Iris pigment epithelial cell (primary cell): ENCODE results near the gene DYNAP.
A peak's percentile ranks its signal among the peaks of the same experiment; 100 is the strongest.

ENCODE experiments used
- DNase-seq: peaks from one replicate; pipeline ENCODE4 v3.0.0-alpha.2; 2011; ENCODE audit warnings: low read depth

Gene DYNAP

GRCh38 chr18:54590945-54591344 is at the start of gene DYNAP:
Gene DYNAP (plus strand): TSS chr18:54591245. CDS start chr18:54591283, 38 bp downstream.
- DNase-seq, result no peak

GRCh38 chr18:54551590-54551989 is 39.5 kb upstream of the DYNAP start:
- DNase-seq, result no peak

- DNase-seq, result no peak
Observed at GRCh38 chr18:54555286-54555685, 35.8 kb upstream of the DYNAP start.

- DNase-seq, result no peak
Observed at GRCh38 chr18:54555996-54556395, 35.0 kb upstream of the DYNAP start.

GRCh38 chr18:54557958-54558357 is 33.1 kb upstream of the DYNAP start:
- no peak for DNase-seq

- DNase-seq, result peak; percentile 29
Observed at GRCh38 chr18:54558609-54559585, 32.1 kb upstream of the DYNAP start.

- DNase-seq, result no peak
Observed at GRCh38 chr18:54561706-54562267, 29.3 kb upstream of the DYNAP start.

- DNase-seq, result no peak
Observed at GRCh38 chr18:54580202-54580729, 10.8 kb upstream of the DYNAP start.

- DNase-seq, result no peak
Observed at GRCh38 chr18:54584065-54584464, 7.0 kb upstream of the DYNAP start.

GRCh38 chr18:54585743-54586142 is 5.3 kb upstream of the DYNAP start:
- DNase-seq, result no peak

- no peak for DNase-seq
Observed at GRCh38 chr18:54604211-54604610, 13.2 kb downstream of the DYNAP start.

GRCh38 chr18:54606835-54607212 is 15.8 kb downstream of the DYNAP start:
- no peak for DNase-seq

GRCh38 chr18:54607213-54608027 is 16.4 kb downstream of the DYNAP start:
- DNase-seq, result peak; percentile 37

GRCh38 chr18:54608028-54608642 is 17.1 kb downstream of the DYNAP start:
- peak; percentile 35 for DNase-seq

GRCh38 chr18:54611816-54612215 is 20.8 kb downstream of the DYNAP start:
- DNase-seq, result no peak

GRCh38 chr18:54612237-54612636 is 21.2 kb downstream of the DYNAP start:
- DNase-seq, result peak; percentile 12

- DNase-seq, result no peak
Observed at GRCh38 chr18:54613174-54613573, 22.1 kb downstream of the DYNAP start.

- DNase-seq, result no peak
Observed at GRCh38 chr18:54616220-54616848, 25.3 kb downstream of the DYNAP start.

GRCh38 chr18:54622084-54622483 is 31.0 kb downstream of the DYNAP start:
- no peak for DNase-seq

GRCh38 chr18:54626779-54627178 is 35.7 kb downstream of the DYNAP start:
- no peak for DNase-seq

- DNase-seq, result no peak
Observed at GRCh38 chr18:54630963-54631362, 39.9 kb downstream of the DYNAP start.
